Left renal cortex interstitium (tissue), 4 donors: ENCODE measurements around the gene EFHD2. TPM values are rescaled to one million over a fixed set of nuclear protein-coding genes. Genes with fewer than 3 reads are reported as not detected.
"Not testable (repeated sequence)": the region's sequence is repeated elsewhere in the genome, so short reads cannot be mapped to it uniquely, and the experiment has no call there.

Experiments used
- DNase-seq, 4 donors: peaks; one replicate each; pipeline ENCODE4 v3.0.0-alpha.2; 2013; ENCODE audit warnings: low read depth in 4 of 4, low spot score in 2 of 4, missing footprints in 1 of 4
- polyA plus RNA-seq, 4 donors: library from polyadenylated mRNA; unstranded; fragments of 120-200 nt; gene quantifications; one replicate each; pipeline ENCODE4 v1.2.1, GENCODE V29; 2013; ENCODE audit not compliant: insufficient read length in 4 of 4

Gene EFHD2
- polyA plus RNA-seq, 4 donors, result 10.3 to 18.8 (median 15.6) TPM

- not testable (repeated sequence) for DNase-seq
These were observed 61.4 kb downstream of the EFHD2 start for GRCh38 chr1:15471067-15471466.

- DNase-seq, result not testable (repeated sequence)
These were observed 62.0 kb downstream of the EFHD2 start for GRCh38 chr1:15471723-15472122.

DNA sequence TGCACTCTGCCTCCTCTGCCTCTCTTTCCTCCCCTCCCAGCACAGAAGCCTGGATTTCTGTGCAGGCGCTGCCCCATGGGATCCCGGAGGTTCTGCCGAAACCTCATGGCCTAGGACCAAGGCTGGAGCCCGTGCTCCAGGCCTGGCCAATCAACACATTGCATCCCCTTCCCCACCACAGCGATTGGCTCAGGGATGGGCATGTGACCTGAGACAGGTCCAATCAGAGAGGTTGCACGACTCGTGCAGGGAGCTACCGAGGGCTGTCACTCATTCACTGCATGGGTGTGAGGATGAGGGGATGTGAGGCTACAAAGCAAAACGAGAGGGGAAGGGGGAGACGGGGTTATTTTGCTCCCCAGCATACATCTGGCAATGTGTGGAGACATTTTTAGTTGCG is 62.9 kb downstream of the EFHD2 start:
- no peak for DNase-seq

- DNase-seq, result no peak
These were observed 66.1 kb downstream of the EFHD2 start, which contains the start of gene CELA2B for GRCh38 chr1:15475752-15476314. Gene CELA2B, plus strand, starts transcription at chr1:15476104. Its CDS starts 22 bp downstream, at chr1:15476126.

- DNase-seq, result no peak
These were observed 67.2 kb downstream of the EFHD2 start for GRCh38 chr1:15476927-15477326.

DNA sequence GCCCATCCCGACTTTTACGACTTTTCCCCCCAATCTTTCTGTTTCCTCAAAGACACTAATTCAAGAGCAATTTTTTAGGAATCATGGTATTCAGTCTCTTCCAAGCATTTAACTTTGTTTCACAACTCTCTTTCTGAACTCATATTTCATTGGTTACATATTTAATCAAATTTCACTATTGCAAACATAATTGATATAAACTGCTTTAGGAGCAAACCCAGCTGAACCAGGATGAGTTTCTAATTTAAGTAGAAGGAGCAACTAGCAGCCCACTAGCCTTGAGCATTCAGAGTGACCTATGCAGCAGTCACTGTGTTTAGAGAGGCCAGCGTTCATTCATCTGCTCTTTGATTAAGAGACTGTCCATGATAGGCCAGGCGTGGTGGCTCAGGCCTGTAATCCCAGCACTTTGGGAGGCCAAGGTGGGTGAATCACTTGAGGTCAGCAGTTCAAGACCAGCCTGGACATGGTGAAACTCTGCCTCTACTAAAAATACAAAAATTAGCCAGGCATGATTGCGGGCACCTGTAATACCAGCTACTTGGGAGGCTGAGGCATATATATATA is 68.0 kb downstream of the EFHD2 start:
- DNase-seq, result no peak

Other genes with a start within 250 kb of the EFHD2 start
- 1 to 10 TPM; 2.2 to 5.3 (median 4.4) TPM for gene FHAD1, start 162.7 kb upstream of the EFHD2 start, polyA plus RNA-seq
- gene CTRC, start 28.6 kb downstream of the EFHD2 start, polyA plus RNA-seq, result under 1 TPM in 2 of 4 donors, not detected in 2; 0.20 to 0.28 TPM
- under 1 TPM in 2 of 4 donors, not detected in 2; 0.35 to 0.68 TPM for gene CELA2A, start 46.8 kb downstream of the EFHD2 start, polyA plus RNA-seq
- 1 to 10 TPM in 1 of 4 donors, under 1 TPM in 2, not detected in 1; 0.28 to 1.4 (median 0.41) TPM for gene CELA2B, start 66.2 kb downstream of the EFHD2 start, polyA plus RNA-seq
- gene CASP9, start 114.3 kb downstream of the EFHD2 start, polyA plus RNA-seq, result 10 to 100 TPM; 24.6 to 39.1 (median 30.2) TPM
- gene DNAJC16, start 117.0 kb downstream of the EFHD2 start, polyA plus RNA-seq, result 10 to 100 TPM; 20.9 to 39.0 (median 31.3) TPM
- 10 to 100 TPM; 21.0 to 35.8 (median 34.3) TPM for gene AGMAT, start 175.2 kb downstream of the EFHD2 start, polyA plus RNA-seq
- 10 to 100 TPM; 13.4 to 26.2 (median 20.6) TPM for gene DDI2, start 207.6 kb downstream of the EFHD2 start, polyA plus RNA-seq